MM.1S (cell line): ENCODE results near the gene C19orf81.

ENCODE experiments used
- DNase-seq: peaks from one replicate; pipeline ENCODE4 v3.0.0-alpha.2; 2015
- H2AFZ ChIP-seq: fragments of 300-600 bp; sonication (generic); 2 replicates; pipeline ENCODE4 v1.6.0; 2016; ENCODE audit warnings: antibody characterized with exemption, low read length
- H3F3A ChIP-seq: fragments of 300-600 bp; sonication (generic); 2 replicates; pipeline ENCODE4 v1.6.1; 2016; ENCODE audit warnings: mild to moderate bottlenecking, antibody characterized with exemption, low read length, moderate library complexity, mixed read lengths; ENCODE audit not compliant: insufficient read depth
- H3K27ac ChIP-seq: fragments of 300-600 bp; sonication (generic); 2 replicates; pipeline ENCODE4 v1.5.1; 2016; ENCODE audit warnings: mild to moderate bottlenecking, low read length
- H3K27me3 ChIP-seq: fragments of 300-600 bp; sonication (generic); replicated peaks from 2 replicates; pipeline ENCODE4 v1.6.0; 2016; ENCODE audit warnings: low read length; ENCODE audit not compliant: insufficient read depth
- H3K36me3 ChIP-seq: fragments of 300-600 bp; sonication (generic); replicated peaks from 2 replicates; pipeline ENCODE4 v1.6.1; 2016; ENCODE audit warnings: mild to moderate bottlenecking, low read length, mixed read lengths; ENCODE audit not compliant: insufficient read depth
- H3K4me1 ChIP-seq: fragments of 300-600 bp; sonication (generic); 2 replicates; pipeline ENCODE4 v1.6.1; 2016; ENCODE audit warnings: low read length, mixed read lengths
- H3K4me2 ChIP-seq: fragments of 300-600 bp; sonication (generic); 2 replicates; pipeline ENCODE4 v1.6.0; 2016; ENCODE audit warnings: low read depth, low read length
- H3K4me3 ChIP-seq: fragments of 300-600 bp; sonication (generic); 2 replicates; pipeline ENCODE4 v1.5.1; 2016; ENCODE audit warnings: low read length, mixed read lengths
- H3K79me2 ChIP-seq: fragments of 300-600 bp; sonication (generic); 2 replicates; pipeline ENCODE4 v1.6.1; 2016; ENCODE audit warnings: mixed run types, low read length, mixed read lengths
- H3K9ac ChIP-seq: fragments of 300-600 bp; sonication (generic); 2 replicates; pipeline ENCODE4 v1.6.1; 2016; ENCODE audit warnings: low read length, mixed read lengths
- H3K9me2 ChIP-seq: fragments of 300-600 bp; sonication (generic); replicated peaks from 2 replicates; pipeline ENCODE4 v1.6.1; 2016; ENCODE audit warnings: mild to moderate bottlenecking, low read length, mixed read lengths; ENCODE audit not compliant: insufficient read depth
- H3K9me3 ChIP-seq: fragments of 300-600 bp; sonication (generic); replicated peaks from 2 replicates; pipeline ENCODE4 v1.6.1; 2016; ENCODE audit warnings: mild to moderate bottlenecking, low read length, mixed read lengths; ENCODE audit not compliant: insufficient read depth
- H4K20me1 ChIP-seq: fragments of 300-600 bp; sonication (generic); 2 replicates; pipeline ENCODE4 v1.6.1; 2016; ENCODE audit warnings: mild to moderate bottlenecking, low read length, moderate library complexity, mixed read lengths; ENCODE audit not compliant: insufficient read depth
- CTCF ChIP-seq: fragments of 300-600 bp; sonication (generic); IDR thresholded peaks from 2 replicates; pipeline ENCODE4 v1.5.1; 2016; ENCODE audit warnings: antibody characterized with exemption, low read length, mixed read lengths
- EZH2 ChIP-seq: fragments of 300-600 bp; sonication (generic); optimal IDR thresholded peaks from 2 replicates; pipeline ENCODE3; 2017; ENCODE audit warnings: low read depth, mild to moderate bottlenecking, antibody characterized with exemption, low read length, mixed read lengths
- EZH2phosphoT487 ChIP-seq: fragments of 300-600 bp; sonication (generic); IDR thresholded peaks from 2 replicates; pipeline ENCODE4 v1.6.1; 2018; ENCODE audit warnings: antibody characterized with exemption, low read length

The C19orf81 gene

GRCh38 chr19:50657712-50658440, 8.6 kb downstream of the C19orf81 start:
- H3K27ac ChIP-seq, result no peak overlapping the region
- H3F3A ChIP-seq, result no peaks in the 10 kb centered on the region
- TF ChIP-seq EZH2phosphoT487, result no peak
- no peak for TF ChIP-seq CTCF
- no peak for TF ChIP-seq EZH2
- no peaks in the 10 kb centered on the region for H3K4me1 ChIP-seq
- no peak overlapping the region for H3K4me3 ChIP-seq
- no peaks in the 10 kb centered on the region for H4K20me1 ChIP-seq
- H2AFZ ChIP-seq, result no peak overlapping the region
- H3K9me3 ChIP-seq, result no peaks in the 10 kb centered on the region
- no peak overlapping the region for H3K9ac ChIP-seq
- H3K9me2 ChIP-seq, result no peaks in the 10 kb centered on the region
- H3K36me3 ChIP-seq, result no peaks in the 10 kb centered on the region
- H3K27me3 ChIP-seq, result peaks cover 52% of the 10 kb centered on the region
- no peaks in the 10 kb centered on the region for H3K79me2 ChIP-seq
- peak overlapping the region; percentile 27; the same call in 1 of the 2 replicates for H3K4me2 ChIP-seq
- DNase-seq, result peak; percentile 72

- no peak for DNase-seq
- no peaks in the 10 kb centered on the region for H3K9me2 ChIP-seq
- H3K4me3 ChIP-seq, result no peak overlapping the region
- H3K79me2 ChIP-seq, result no peaks in the 10 kb centered on the region
- no peaks in the 10 kb centered on the region for H3K9me3 ChIP-seq
- TF ChIP-seq EZH2 (no peak), CTCF (no peak), EZH2phosphoT487 (no peak)
- H3K4me1 ChIP-seq, result no peaks in the 10 kb centered on the region
- H2AFZ ChIP-seq, result no peak overlapping the region
- no peak overlapping the region for H3K9ac ChIP-seq
- H4K20me1 ChIP-seq, result no peaks in the 10 kb centered on the region
- no peaks in the 10 kb centered on the region for H3F3A ChIP-seq
- peaks cover 58% of the 10 kb centered on the region for H3K27me3 ChIP-seq
- H3K36me3 ChIP-seq, result no peaks in the 10 kb centered on the region
- peak overlapping the region; percentile 27; the same call in 1 of the 2 replicates for H3K4me2 ChIP-seq
- no peak overlapping the region for H3K27ac ChIP-seq
These were observed 9.4 kb downstream of the C19orf81 start for GRCh38 chr19:50658441-50659317.

GRCh38 chr19:50659318-50660087, 10.3 kb downstream of the C19orf81 start:
- Histone ChIP-seq H3K4me2 (no peak overlapping the region), H3K9ac (no peak overlapping the region), H3K4me1 (no peaks in the 10 kb centered on the region), H2AFZ (no peak overlapping the region), H3K9me2 (no peaks in the 10 kb centered on the region), H3K79me2 (no peaks in the 10 kb centered on the region), H3K27ac (no peak overlapping the region), H3K4me3 (no peak overlapping the region), H3F3A (no peaks in the 10 kb centered on the region), H3K27me3 (peaks cover 64% of the 10 kb centered on the region), H3K9me3 (no peaks in the 10 kb centered on the region), H4K20me1 (no peaks in the 10 kb centered on the region), H3K36me3 (no peaks in the 10 kb centered on the region)
- TF ChIP-seq EZH2phosphoT487, result no peak
- no peak for TF ChIP-seq EZH2
- TF ChIP-seq CTCF, result no peak
- DNase-seq, result no peak
